Left lobe of liver (tissue), 2 donors: ENCODE measurements around the gene CLIC4. TPM values are rescaled to one million over a fixed set of nuclear protein-coding genes. Genes with fewer than 3 reads are reported as not detected.
A peak's percentile ranks its signal among the peaks of the same experiment; 100 is the strongest.
"Not testable (repeated sequence)": the region's sequence is repeated elsewhere in the genome, so short reads cannot be mapped to it uniquely, and the experiment has no call there.

Source experiments
- ATAC-seq: fragments of 200-7000 bp; cut with Tn5 transposase; one replicate; pipeline ENCODE4 v1.9.1; 2020; ENCODE audit warnings: mild to moderate bottlenecking, moderate library complexity
- DNase-seq: peaks from one replicate; pipeline ENCODE4 v3.0.0-alpha.2; 2020; ENCODE audit warnings: low spot score
- total RNA-seq: library from RNA; stranded (reverse); gene quantifications from one replicate; pipeline ENCODE4 v1.2.1, GENCODE V29; 2021
- donor health status: DM: no; HTN: no; CAD: no; lungs with moderate emphysema.
- donor health status: DM: no; HTN: yes; CAD: no.

The CLIC4 gene
- total RNA-seq, 1 donor from 2014 or later: 54.4 TPM

DNA sequence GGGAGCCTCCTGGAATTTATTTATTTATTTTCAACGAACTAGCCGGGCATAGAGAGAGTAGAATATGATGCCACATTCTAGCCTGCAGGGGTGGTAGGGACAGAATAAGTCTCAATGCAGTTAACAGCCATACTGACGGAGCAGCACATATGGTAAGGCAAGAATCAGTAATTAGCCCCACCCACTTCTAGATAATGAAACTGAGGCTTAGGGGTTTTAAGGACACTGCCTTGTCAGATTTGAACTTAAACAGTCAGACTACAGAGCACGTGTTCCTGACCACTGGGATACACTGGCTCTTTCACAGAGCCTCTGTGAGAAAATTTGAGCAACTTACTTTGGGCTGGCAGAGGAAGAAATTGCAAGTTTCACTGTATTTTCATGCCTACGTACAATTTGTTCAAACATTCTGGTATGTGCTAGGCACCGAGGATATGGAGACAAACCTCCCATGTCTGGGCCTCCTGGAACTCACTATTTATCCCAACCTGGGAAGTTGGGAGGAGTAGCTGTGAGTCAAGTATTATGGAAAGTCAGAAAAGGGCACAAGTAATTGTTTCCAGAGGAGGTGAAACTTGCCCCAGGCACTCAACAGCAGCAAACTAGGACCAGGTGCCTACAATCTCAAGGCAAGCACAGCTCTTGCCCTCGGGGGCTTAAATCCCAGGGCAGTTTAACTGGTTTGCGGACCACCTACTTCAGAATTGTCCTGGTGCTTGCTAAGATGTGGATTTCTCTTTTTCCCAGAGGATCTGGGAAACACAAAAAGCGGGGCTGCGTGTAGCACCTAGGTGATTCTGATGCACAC, 1.6 kb upstream of the CLIC4 start:
- DNase-seq: no peak
- no peak for ATAC-seq

DNA sequence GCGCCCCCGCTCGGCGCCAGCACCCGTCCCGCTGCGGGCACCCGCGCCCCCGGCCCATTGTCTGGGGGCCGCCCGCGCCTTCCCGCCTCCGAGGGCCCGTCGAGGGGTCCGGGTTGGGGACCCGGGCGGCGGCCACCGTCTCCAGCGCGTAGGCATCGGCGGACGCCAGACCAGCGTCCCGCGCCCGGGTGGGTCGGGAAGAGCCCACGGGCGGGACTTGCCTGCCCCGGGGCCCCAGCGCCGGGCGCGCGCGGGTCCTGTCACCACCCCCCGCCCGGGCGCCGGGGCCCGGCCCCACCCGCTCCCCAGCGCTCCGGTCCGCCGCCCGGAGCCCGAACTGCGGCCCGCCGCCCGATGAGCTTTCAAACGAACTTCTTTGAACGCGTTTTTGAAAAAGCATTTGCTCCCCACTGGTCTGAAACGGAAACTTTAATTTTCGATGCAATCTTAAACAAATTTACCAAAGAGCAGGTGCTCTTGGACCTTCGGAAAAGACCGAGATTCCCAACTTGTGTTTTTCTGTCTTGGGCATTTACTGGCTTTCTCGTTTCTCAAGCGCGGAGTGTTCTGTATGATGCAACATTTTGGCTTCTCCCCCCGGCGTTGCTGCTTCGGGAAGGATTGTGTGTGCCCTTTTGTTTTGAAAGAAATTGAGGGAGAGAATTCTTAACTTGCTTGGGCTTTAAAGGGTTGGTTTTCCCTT, 615 bp downstream of the CLIC4 start:
- peak; percentile 20 for ATAC-seq
- peak; percentile 65 for DNase-seq

DNA sequence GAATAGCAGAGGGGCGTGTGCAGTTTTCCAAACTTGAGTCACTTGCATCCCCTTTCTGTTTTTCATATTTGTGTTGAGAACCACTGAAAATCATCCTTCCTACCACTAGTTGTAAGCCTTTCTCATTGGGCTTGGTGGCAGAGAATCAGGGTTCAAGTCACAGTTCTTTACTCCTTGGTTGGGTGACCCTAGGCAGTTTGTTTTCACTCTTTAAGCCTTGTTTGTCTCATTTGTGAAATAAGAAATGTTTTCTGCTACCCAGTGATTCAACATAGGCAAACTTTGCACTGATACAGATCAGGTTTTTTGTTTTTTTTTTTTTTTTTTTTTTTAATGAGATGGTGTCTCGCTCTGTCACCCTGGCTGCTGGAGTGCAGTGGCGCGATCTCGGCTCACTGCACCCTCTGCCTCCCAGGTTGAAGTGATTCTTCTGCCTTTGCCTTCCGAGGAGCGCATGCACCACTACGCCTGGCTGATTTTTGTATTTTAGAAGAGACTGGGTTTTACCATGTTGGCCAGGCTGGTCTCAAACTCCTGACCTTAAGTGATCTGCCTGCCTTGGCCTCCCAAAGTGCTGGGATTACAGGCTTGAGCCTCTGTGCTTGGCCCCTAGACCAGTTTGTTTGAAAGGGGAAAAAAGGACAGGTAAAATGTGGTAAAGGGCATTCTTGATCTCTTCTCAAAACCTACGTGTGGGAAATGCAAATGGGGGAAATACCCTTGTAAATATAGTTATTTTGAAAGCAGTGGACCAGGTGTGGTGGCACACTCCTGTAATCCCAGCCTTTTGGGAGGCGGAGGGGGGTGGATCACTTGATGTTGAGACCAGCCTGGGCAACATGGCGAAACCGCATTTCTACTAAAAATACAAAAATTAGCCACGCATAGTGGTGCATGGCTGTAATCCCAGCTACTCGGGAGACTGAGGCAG, 3.2 kb downstream of the CLIC4 start:
- no peak for ATAC-seq
- no peak for DNase-seq

DNA sequence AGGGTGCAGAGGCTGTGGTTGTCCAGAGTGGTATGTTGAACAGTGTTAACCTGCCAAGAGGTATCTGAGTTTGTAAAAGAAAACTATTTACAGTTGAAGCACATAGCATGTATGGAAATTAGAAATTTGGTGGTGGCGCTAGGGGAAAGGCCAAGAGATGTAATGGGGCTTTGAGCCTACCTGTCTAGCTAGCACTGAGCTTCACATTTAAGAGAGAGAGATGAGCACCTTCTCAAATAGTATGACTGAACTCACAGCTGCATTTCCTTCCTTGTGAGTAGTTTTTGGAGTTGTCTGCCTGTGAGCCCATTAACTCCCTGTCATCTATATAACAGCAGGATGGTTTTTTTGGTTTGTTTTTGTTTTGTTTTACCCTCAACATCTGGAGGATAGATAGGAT, 4.0 kb downstream of the CLIC4 start:
- no peak for ATAC-seq
- DNase-seq: no peak

DNA sequence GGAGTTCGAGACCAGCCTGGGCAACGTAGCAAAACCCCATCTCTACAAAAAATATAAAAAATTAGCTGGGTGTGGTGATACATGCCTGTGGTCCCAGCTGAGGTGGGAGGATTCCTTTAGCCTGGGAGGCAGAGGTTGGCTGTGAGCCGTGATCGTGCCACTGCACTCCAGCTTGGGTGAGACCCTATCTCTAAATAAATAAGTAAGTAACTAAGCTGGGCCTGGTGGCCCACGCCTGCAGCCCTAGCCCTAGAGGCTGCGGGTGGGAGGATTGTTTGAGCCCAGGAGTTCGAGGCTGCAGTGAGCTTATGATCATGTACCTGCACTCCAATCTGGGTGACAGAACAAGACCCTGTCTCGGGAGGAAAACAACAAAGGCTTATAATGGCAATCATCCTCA, 4.6 kb downstream of the CLIC4 start:
- no peak for DNase-seq
- no peak for ATAC-seq

DNA sequence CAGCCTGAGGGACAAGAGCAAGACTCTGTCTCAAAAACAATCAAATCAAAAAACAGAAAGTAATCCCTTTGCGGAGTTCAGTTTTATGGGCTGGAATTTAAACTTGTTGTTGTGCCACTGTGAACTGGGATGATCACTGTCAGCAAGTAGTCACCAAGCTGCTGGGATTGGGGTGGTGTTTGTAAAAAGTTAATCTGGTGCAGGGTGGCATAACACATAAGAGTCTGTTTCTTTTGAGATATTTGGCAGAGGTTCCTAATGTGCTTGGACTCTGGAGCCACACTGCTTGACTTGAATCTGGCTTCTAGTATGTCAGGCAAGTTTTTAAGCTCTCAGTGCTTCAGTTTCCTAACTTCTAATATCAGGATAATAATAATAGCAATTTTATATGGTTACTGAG, 6.6 kb downstream of the CLIC4 start:
- DNase-seq (peak; percentile 60), ATAC-seq (peak; percentile 88)

DNA sequence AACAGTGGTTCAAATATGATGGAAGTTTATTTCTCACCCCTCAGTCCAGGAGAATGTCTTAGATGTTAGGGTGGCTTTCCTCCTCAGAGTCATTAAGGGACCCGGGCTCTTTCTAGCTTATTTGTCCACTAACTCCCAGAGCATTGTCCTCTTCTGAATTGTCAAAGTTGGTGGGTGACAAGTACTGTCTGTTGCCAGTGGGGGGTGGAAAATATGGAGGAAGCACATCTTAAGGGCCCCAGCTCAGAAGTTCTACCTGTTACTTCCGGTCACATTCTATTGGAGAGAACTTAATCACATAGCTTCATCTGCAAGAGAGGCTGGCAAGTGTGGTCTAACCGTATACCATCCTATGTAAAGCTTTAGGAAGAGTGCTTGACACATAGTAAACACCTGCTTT, 7.1 kb downstream of the CLIC4 start:
- ATAC-seq: no peak

DNA sequence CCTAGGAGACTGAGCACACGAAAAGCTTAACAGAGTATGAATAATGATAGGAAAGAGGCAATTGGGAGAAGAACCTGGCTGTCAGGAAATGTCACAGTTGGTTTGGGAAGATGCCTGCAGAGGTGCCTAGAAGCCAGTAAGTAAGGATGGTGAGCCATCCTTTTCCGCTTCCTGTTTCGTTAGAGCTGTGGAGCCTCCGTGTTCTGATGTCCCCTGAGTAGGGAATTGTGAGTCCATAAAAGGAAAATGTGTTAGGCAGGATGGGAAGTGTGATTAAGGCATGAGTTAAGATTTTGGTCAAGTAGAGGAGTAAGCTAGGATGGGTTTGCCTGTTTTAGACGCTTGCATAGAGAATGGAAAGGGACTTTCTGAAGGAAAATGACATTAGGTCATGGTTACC, 9.0 kb downstream of the CLIC4 start:
- ATAC-seq (no peak), DNase-seq (no peak)

More for the DNA sequence above, 7.1 kb downstream of the CLIC4 start:
- no peak for DNase-seq

DNA sequence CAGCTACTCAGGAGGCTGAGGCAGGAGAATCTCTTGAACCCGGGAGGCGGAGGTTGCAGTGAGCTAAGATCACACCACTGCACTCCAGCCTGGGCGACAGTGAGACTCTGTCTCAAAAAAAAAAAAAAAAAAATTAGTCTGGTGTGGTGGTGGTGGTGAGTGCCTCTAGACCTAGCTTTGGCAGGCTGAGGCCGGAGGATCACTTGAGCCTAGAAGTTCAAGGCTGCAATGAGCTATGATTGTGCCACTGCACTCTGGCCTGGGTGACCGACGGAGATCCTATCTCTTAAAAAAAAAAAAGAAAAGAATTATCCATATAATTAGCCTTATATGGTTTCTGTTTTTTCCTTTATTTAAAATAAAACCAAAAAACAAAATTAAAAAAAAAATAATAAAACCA, 10.1 kb downstream of the CLIC4 start:
- DNase-seq: not testable (repeated sequence)
- ATAC-seq: peak; percentile 52

DNA sequence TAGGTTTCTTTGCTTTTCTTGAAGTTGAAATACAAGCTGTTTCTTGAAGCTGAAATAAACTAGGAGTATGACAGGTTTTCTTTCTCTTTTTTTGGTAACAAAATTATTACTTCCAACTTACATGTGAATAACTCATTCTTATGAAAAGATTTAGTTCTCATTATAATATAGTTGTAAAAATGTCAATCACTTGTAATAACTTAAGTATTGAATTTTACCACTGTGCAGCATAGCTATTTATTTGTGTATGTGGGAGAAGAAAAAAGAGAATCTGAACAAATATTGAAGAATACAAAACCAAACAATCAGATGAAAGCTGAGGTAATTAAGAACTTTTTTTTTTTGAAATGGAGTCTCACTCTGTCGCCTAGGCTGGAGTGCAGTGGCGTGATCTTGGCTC, 11.1 kb downstream of the CLIC4 start:
- DNase-seq (no peak), ATAC-seq (no peak)

DNA sequence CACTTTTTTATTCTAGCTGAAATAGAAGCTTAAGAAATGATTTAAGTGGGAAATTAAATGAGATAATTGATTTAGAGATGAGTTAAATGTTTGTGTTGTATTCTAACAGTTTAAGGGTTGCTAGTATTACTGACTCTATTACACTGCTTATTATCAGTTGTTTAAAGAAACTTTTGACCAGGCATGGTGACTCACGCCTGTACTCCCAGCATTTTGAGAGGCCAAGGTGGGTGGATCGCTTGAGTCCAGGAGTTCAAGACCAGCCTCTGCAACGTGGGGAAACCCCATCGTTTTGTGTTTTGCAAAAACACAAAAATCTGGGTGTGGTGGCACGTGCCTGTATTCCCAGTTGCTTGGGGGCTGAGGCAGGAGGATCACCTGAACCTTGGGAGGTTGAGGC, 14.2 kb downstream of the CLIC4 start:
- DNase-seq (no peak), ATAC-seq (no peak)

DNA sequence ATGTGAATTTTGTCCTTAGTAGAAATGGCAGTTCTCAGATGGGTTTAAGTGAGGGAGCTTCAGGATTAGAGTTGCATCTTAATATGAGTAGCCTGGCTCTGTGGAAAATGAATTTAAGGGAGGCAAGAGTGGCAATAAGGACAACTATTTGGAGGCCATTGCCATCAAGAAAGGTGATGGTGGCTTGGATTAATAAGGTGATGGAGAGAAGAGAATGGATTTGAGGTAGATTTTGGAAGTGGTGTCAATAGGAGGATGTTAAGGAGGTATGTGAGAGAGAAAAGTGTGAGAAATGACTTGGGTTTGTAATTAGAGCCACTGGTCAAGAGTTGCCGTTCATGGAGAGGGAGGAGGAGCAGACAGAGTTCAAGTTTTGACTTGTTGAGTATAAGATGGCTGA, 16.3 kb downstream of the CLIC4 start:
- DNase-seq (no peak), ATAC-seq (no peak)

DNA sequence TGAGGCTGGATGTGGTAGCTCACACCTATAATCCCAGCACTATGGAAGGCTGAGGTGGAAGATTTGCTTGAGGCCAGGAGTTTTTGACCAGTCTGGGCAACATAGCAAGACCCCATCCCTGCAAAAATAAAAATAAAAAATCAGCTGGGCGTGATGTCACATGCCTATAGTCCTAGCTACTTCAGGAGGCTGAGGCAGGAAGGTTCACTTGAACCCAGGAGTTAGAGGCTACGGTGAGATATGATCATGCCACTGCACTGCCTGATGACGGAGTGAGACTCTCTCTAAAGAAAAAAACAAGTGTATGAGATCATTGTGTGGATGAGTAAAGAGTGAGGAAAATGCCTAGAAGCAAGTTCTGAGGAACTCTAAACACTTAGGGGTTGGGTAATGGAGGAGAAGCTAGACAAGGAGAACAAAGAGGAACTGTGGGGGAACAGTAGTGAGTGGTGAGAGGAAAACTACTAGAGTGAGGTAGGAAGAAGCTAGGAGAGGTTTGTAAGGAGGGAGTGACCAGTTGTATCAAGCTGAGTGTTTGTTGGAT, 17.0 kb downstream of the CLIC4 start:
- ATAC-seq (no peak), DNase-seq (no peak)

DNA sequence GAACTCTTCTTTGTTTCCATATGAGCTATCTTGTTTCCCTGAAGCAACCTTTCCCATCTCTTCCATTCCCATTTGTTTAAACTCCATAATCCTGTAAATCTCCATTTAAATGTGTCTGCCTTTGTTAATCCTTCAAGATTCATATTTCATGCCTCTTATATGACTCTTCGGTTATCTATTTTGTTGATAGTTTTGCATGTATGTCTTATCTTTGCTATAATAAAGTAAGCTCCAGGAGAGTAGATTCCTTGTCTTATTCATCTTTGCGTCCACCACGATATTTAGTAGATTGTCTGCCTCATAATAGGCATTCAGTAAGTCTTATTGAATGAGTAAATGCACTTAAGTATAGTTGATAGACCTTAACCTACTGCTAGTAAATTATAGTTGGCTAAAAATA, 18.4 kb downstream of the CLIC4 start:
- DNase-seq (no peak), ATAC-seq (no peak)

DNA sequence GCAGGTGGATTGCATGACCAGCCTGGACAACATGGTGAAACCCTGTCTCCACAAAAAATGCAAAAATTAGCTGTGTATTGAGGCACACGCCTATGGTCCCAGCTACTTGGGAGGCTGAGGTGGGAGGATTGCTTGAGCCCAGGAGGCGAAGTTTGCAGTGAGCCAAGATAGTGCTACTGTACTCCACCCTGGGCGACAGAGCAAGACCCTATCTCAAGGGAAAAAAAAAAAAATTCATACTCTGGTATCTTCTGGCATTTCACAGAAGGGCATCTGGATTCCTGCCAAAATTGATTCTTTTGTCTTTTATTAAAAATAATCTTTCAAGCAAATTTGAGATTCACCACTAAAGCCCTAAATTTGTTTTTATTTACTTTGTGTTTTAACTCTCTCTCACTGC, 19.2 kb downstream of the CLIC4 start:
- ATAC-seq (no peak), DNase-seq (no peak)

DNA sequence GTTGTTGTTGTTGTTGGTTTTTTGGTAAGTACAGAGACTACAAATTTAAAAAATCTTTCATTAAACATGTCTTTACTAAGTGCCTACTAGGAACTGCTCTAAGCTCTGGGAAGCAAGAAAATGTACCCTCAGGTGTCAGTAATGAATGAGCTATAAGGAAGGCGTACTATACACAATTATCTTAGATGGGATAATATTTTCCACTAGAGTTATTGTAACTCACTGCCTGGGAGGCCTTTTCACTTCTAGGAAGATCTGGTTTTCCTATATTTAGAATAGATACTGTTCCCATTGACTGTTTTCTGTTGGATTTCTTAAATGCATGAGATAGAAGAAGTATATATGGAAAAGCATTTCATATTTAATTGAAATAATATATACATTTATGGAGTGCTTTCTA, 19.6 kb downstream of the CLIC4 start:
- ATAC-seq: no peak
- DNase-seq: no peak

DNA sequence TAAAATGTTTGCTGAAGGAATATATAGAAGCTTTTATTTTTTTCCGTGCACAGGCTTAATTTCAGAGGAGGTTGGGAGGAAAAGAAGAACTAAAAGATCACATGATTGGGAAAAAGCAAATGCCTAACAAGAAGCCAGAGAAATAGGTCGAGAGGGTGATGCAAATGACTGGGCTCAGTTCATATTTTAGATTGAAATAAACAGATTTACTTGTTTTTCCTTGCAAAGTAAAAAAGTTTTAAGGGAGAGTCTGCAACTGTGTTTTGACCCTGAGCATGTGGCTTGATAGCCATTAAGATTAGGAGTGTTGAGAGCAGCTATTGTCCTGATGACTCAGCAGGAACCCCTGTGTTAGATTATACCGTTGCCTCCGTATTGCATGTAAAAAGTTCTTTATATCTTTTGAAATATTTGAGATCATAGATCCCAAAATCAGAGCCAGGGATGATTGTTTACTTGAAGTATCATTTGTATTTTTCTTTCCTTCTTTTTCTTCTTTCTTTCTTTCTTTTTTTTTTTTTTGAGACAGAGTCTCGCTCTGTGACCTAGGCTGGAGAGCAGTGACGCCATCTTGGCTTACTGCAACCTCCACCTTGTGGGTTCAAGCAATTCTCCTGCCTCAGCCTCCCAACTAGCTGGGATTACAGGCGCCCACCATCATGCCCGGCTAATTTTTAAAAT, 20.2 kb downstream of the CLIC4 start:
- DNase-seq (no peak), ATAC-seq (peak; percentile 44)

DNA sequence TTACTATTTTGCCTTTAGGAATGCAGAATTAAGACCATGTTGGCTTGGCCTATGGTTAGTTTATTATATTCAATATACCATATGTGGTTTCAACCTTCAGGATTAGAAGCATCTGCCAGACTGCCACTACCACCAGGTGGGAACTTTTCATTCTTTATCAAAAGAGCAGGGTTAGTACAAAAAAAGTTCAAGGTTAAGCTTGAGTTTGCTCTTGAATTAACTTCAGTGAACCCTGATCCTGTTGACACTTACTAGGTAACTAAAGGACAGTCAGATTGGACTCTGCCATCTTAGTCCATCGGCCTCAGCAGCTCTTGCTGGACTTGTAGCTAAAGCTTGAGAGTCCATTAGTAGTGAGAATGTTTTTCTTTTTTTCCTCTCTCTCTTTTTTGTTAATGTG, 22.1 kb downstream of the CLIC4 start:
- ATAC-seq (peak; percentile 87), DNase-seq (peak; percentile 77)

DNA sequence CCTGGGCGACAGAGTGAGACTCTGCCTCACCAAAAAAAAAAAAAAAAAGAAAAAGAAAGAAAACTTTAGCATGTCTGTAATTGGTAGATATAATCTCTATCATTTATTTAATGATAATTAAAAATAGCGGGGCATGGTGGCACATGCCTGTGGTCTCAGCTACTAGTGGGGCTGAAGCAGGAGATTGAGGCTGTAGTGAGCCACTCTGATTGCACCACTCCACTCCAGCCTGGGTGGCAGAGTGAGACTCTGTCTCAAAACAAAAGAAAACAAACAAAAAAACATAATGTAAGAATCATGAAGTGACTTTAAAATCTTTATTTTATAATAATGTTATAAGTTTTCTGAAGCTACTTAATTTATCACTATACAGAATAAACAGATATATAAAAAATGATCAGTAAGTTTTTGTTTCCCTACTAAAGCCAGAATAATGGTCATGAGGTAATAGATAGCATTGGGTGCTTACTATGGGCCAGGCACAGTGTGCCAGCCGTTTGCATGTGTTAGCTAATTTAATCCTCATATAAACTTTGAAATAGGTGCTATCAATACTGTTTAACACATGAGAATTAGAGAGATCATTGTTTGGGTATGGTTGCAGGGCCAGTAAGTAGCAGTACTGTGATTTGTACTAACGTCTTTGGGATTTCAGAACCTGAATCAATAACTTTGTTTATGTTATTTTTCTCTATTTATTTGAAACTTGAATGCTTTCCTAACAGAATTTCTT, 23.8 kb downstream of the CLIC4 start:
- DNase-seq (no peak), ATAC-seq (no peak)
